Endodermal cell (in vitro differentiated cells): ENCODE data around the gene TMEM161B. TPM values are rescaled to one million over a fixed set of nuclear protein-coding genes. Genes with fewer than 3 reads are reported as not detected.

ENCODE experiments used
- DNase-seq: peaks from one replicate; pipeline ENCODE4 v3.0.0-alpha.2; 2017
- H3K27ac ChIP-seq: 2 replicates; pipeline ENCODE4 v1.5.1; 2013; ENCODE audit warnings: mild to moderate bottlenecking, low read depth, low read length, moderate library complexity
- H3K27me3 ChIP-seq: 2 replicates; pipeline ENCODE4 v1.6.1; 2013; ENCODE audit warnings: mild to moderate bottlenecking, low read length, moderate library complexity; ENCODE audit not compliant: insufficient read depth, control insufficient read depth, poor library complexity, severe bottlenecking
- H3K36me3 ChIP-seq: 2 replicates; pipeline ENCODE4 v1.7.0; 2013; ENCODE audit warnings: mild to moderate bottlenecking, low read length, moderate library complexity; ENCODE audit not compliant: control insufficient read depth, insufficient read depth
- H3K4me1 ChIP-seq: one replicate; pipeline ENCODE4 v1.7.0; 2013; ENCODE audit warnings: low read length; ENCODE audit not compliant: control insufficient read depth, insufficient read depth
- H3K4me3 ChIP-seq: 2 replicates; pipeline ENCODE4 v1.5.1; 2013; ENCODE audit warnings: mild to moderate bottlenecking, low read length, moderate library complexity
- H3K9ac ChIP-seq: 2 replicates; pipeline ENCODE4 v1.6.1; 2013; ENCODE audit warnings: mild to moderate bottlenecking, low read length, moderate library complexity; ENCODE audit not compliant: poor library complexity, severe bottlenecking; ENCODE audit errors: extremely low read depth
- H3K9me3 ChIP-seq: 2 replicates; pipeline ENCODE4 v1.6.1; 2013; ENCODE audit warnings: mild to moderate bottlenecking, low read length, moderate library complexity; ENCODE audit not compliant: control insufficient read depth
- H3K27ac Mint-ChIP-seq: 2 replicates; pipeline ENCODE4 v1.8.0; 2020; ENCODE audit warnings: mixed read lengths
- H3K27me3 Mint-ChIP-seq: 2 replicates; pipeline ENCODE4 v1.8.0; 2021; ENCODE audit warnings: mild to moderate bottlenecking, mixed read lengths; ENCODE audit not compliant: insufficient read depth
- H3K36me3 Mint-ChIP-seq: 2 replicates; pipeline ENCODE4 v1.8.0; 2020; ENCODE audit warnings: low read depth, mixed read lengths
- H3K4me1 Mint-ChIP-seq: 2 replicates; pipeline ENCODE4 v1.8.0; 2020; ENCODE audit warnings: mixed read lengths
- H3K4me3 Mint-ChIP-seq: 2 replicates; pipeline ENCODE4 v1.8.0; 2020; ENCODE audit warnings: mild to moderate bottlenecking, moderate library complexity, mixed read lengths
- H3K9me3 Mint-ChIP-seq: 2 replicates; pipeline ENCODE4 v1.8.0; 2020; ENCODE audit warnings: mild to moderate bottlenecking, mixed read lengths
- WGBS, 2 experiments: methylation state at CpG; one replicate each; pipeline versions ENCODE4 v1.1.5 to v1.1.7; 2013; ENCODE audit warnings: missing lambda C conversion rate in 2 of 2, mixed read lengths in 1 of 2; ENCODE audit not compliant: insufficient coverage in 1 of 2, insufficient read length in 1 of 2; 5-methylcytosine and 5-hydroxymethylcytosine counted together
- total RNA-seq, 2 donors: library from RNA; stranded (reverse); fragmentation: NEBNext Ultra II Directional in 1 of 2; extraction: Animal tissue kit (Norgen Biotek cat#: 25700) in 1 of 2; gene quantifications; 2 replicates in 1 of 2; 3 replicates in 1 of 2; pipeline ENCODE4 v1.2.1, GENCODE V29; 2021
- TF ChIP-seq, protein P1 (sequence below): fragments of 200-600 bp; sonication (generic); conservative IDR thresholded peaks from 2 replicates; pipeline ENCODE4 v1.5.0; 2021; ENCODE audit warnings: antibody characterized with exemption, mild to moderate bottlenecking

TMEM161B gene
- total RNA-seq, 2 donors from 2014 or later, result 17.2 to 18.2 TPM

- Mint-ChIP-seq H3K27me3 (peaks cover 9% of the 10 kb centered on the region), H3K9me3 (no peaks in the 10 kb centered on the region), H3K4me3 (no peak overlapping the region), H3K4me1 (peaks cover 25% of the 10 kb centered on the region), H3K36me3 (peaks cover 3% of the 10 kb centered on the region), H3K27ac (no peak overlapping the region)
- TF ChIP-seq, protein P1, sequence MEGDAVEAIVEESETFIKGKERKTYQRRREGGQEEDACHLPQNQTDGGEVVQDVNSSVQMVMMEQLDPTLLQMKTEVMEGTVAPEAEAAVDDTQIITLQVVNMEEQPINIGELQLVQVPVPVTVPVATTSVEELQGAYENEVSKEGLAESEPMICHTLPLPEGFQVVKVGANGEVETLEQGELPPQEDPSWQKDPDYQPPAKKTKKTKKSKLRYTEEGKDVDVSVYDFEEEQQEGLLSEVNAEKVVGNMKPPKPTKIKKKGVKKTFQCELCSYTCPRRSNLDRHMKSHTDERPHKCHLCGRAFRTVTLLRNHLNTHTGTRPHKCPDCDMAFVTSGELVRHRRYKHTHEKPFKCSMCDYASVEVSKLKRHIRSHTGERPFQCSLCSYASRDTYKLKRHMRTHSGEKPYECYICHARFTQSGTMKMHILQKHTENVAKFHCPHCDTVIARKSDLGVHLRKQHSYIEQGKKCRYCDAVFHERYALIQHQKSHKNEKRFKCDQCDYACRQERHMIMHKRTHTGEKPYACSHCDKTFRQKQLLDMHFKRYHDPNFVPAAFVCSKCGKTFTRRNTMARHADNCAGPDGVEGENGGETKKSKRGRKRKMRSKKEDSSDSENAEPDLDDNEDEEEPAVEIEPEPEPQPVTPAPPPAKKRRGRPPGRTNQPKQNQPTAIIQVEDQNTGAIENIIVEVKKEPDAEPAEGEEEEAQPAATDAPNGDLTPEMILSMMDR, result no peak
- H3K27ac ChIP-seq, result no peak overlapping the region
- H3K9ac ChIP-seq, result no peak overlapping the region
- H3K4me3 ChIP-seq, result no peak overlapping the region
- H3K9me3 ChIP-seq, result no peaks in the 10 kb centered on the region
- H3K36me3 ChIP-seq, result no peaks in the 10 kb centered on the region
- peaks cover 7% of the 10 kb centered on the region for H3K4me1 ChIP-seq
- H3K27me3 ChIP-seq, result peaks cover 5% of the 10 kb centered on the region
- no peak for DNase-seq
- 88% methylated on average over 1 of the region's 1 CpG; no CpG with 5 or more reads in 1 of the 2 experiments for WGBS, 2 experiments
These were observed 14.3 kb downstream of the TMEM161B start for GRCh38 chr5:88254320-88254719.

DNA sequence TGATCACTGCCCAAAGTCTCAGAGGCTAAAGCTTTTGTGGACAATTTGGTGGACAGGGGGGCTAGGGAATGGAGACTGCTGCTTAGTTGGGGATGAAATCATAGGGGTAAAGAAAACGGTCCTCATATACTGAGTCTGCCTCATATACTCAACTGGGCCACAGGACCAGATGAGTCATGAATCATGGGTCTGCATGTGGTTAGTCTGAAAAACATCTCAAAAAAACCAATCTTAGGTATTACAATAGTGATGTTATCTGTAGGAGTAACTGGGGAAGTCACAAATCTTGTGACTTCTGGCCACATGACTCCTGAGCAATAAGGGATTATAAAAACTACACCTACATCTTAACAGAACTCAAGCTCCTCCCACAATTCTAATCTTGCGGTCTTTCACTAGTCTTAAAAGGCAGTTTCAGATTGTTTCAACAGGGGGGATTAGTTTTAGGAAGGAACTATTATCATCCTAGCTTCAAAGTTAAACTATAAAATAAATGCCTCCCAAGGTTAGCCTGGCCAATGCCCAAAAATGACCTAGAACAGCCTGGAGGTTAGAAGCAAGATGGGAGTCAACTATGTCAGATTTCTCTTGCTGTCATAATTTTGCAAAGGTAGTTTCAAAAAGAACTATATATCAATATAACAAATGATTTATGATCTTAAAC, 17.5 kb downstream of the TMEM161B start:
- 92% methylated on average over 2 of the region's 2 CpGs; no CpG with 5 or more reads in 1 of the 2 experiments for WGBS, 2 experiments
- Mint-ChIP-seq H3K4me3 (no peak overlapping the region), H3K4me1 (peaks cover 29% of the 10 kb centered on the region), H3K27me3 (peaks cover 9% of the 10 kb centered on the region), H3K27ac (no peak overlapping the region), H3K9me3 (no peaks in the 10 kb centered on the region), H3K36me3 (peaks cover 3% of the 10 kb centered on the region)
- Histone ChIP-seq H3K36me3 (no peaks in the 10 kb centered on the region), H3K9me3 (no peaks in the 10 kb centered on the region), H3K4me3 (no peak overlapping the region), H3K27ac (no peak overlapping the region), H3K9ac (no peak overlapping the region), H3K4me1 (peaks cover 5% of the 10 kb centered on the region), H3K27me3 (peaks cover 5% of the 10 kb centered on the region)
- TF ChIP-seq, protein P1, result no peak
- DNase-seq, result no peak

DNA sequence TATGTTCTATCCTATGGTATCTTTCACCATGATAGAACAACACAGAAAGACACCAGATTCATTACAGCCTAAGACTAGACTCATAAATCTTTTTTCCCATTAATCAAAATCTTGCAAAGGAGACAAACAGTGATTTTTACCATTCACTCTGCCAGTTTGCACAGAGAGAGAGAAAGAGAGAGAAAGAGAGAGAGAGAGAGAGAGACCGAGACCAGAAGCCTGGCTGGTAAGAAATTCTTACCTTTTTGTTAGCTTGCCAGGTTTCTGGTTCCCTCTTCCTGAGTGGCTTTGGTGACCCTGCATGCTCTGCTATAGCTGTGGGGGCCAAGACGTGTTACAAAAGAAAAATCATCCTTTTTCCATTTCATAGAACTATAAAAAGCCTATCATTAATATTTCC, 18.6 kb downstream of the TMEM161B start:
- H3K4me3 ChIP-seq, result no peak overlapping the region
- no peak overlapping the region for H3K9ac ChIP-seq
- H3K36me3 ChIP-seq, result no peaks in the 10 kb centered on the region
- peaks cover under 1% of the 10 kb centered on the region for H3K36me3 Mint-ChIP-seq
- H3K4me1 ChIP-seq, result peaks cover 5% of the 10 kb centered on the region
- no peak overlapping the region for H3K27ac ChIP-seq
- H3K9me3 Mint-ChIP-seq, result no peaks in the 10 kb centered on the region
- peaks cover 5% of the 10 kb centered on the region for H3K27me3 ChIP-seq
- no peaks in the 10 kb centered on the region for H3K9me3 ChIP-seq
- H3K27me3 Mint-ChIP-seq, result peaks cover 9% of the 10 kb centered on the region
- WGBS, 2 experiments, result 83 to 95% methylated on average over 1 to 2 of the region's 2 CpGs
- TF ChIP-seq, protein P1, result no peak
- H3K4me3 Mint-ChIP-seq, result no peak overlapping the region
- H3K4me1 Mint-ChIP-seq, result peaks cover 35% of the 10 kb centered on the region
- H3K27ac Mint-ChIP-seq, result no peak overlapping the region
- no peak for DNase-seq
